ENCODE results near the gene NXPE4.
"Not testable (repeated sequence)": the region's sequence is repeated elsewhere in the genome, so short reads cannot be mapped to it uniquely, and the experiment has no call there.

NXPE4 gene

DNA sequence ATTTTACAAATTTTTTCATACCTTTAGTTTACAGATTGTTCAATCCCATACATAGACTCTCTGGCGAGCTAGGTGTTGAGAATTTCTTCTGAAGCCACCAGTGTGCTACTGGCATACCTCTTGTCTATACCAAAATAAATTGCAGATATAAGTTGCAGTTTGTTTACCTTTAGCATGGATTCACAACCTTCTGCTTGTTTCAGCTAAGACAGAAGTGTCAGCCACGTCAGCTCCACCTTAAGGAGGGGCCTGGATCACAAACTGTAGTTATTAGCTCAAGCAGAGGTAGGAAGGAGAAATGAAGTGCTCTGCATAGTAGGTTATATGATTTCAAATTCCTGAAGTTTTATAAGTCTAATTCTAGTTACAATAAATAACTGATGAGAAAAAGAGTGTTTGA, at the start of gene NXPE4:
Gene NXPE4 (minus strand): TSS at position 216 of the 400 bp plus-strand sequence. CDS start 1,027 bp downstream, outside the sequence.
- DNase-seq (ENCODE audit: low spot score): no peak

DNA sequence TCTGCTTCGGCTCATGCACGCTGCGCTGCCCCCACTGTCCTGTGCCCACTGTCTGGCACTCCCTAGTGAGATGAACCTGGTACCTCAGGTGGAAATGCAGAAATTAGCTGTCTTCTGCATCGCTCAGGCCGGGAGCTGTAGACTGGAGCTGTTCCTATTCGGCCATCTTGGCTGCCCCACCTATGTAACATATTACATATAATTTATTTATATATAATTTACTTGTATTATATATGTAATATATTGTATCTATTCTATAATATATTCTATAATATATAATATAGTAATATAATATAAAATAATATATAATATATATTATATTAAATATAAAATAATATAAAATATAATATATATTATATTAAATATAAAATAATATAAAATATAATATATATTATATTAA, 43.9 kb upstream of the NXPE4 start:
- not testable (repeated sequence) for DNase-seq (ENCODE audit: low spot score)

GRCh38 chr11:114631445-114631965, 35.9 kb upstream of the NXPE4 start:
- not testable (repeated sequence) for DNase-seq (ENCODE audit: low spot score)

DNA sequence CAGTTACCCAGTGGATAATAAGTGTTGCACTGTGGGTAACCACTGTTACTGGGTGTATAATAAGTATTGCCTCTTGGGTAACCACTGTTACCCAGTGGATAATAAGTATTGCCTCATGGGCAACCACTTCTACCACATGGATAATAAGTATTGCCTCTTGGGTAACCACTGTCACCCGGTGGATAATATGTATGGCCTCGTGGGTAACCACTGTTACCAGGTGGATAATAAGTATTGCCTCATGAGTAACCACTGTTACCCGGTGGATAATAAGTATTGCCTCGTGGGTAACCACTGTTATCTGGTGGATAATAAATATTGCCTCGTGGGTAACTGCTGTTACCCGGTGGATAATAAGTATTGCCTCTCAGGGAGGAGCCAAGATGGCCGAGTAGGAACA, 29.7 kb upstream of the NXPE4 start:
- DNase-seq (ENCODE audit: low spot score): no peak

GRCh38 chr11:114624455-114625207, 29.0 kb upstream of the NXPE4 start:
- no peak for DNase-seq (ENCODE audit: low spot score)

DNA sequence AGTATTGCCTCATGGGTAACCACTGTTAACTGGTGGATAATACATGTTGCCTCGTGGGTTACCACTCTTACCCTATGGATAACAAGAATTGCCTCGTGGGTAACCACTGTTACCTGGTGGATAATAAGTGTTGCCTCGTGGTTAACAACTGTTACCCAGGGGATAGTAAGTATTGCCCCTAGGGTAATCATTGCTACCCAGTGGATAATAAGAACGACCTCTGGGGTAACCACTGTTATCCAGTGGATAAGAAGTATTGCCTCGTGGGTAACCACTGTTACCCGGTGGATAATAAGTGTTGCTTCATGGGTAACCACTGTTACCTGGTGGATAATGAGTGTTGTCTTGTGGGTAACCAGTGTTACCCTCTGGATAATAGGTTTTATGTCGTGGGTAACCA, 28.1 kb upstream of the NXPE4 start:
- no peak for DNase-seq (ENCODE audit: low spot score)

- no peak for DNase-seq (ENCODE audit: low spot score)
Measured at GRCh38 chr11:114622858-114623257, 27.3 kb upstream of the NXPE4 start.

DNA sequence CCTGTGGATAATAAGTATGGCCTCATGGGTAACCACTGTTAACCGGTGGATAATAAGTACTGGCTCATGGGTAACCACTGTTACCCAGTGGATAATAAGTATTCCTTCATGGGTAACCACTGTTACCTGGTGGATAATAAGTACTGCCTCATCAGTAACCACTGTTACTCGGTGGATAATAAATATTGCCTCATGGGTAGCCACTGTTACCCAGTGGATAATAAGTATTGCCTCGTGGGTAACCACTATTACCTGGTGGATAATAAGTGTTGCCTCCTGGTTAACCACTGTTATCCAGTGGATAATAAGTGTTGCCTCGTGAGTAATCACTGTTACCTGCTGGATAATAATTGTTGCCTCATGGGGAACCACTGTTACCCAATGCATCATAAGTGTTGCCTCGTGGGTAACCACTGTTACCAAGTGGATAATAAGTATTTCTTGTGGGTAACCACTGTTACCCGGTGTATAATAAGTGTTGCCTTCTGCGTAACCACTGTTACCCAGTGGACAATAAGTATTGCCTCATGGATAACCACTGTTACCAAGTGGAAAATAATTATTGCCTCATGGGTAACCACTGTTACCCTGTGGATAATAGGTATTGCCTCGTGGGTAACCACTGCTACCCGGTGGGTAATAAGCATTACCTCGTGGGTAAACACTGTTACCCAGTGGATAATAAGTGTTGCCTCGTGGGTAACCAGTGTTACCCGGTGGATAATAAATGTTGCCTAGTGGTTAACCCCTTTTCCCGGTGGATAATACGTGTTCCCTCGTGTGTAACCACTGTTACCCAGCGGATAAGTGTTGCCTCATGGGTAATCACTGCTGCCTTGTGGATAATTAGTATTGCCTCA, 26.6 kb upstream of the NXPE4 start:
- DNase-seq (ENCODE audit: low spot score): no peak

- no peak for DNase-seq (ENCODE audit: low spot score)
Measured at GRCh38 chr11:114621072-114621471, 25.5 kb upstream of the NXPE4 start.

DNA sequence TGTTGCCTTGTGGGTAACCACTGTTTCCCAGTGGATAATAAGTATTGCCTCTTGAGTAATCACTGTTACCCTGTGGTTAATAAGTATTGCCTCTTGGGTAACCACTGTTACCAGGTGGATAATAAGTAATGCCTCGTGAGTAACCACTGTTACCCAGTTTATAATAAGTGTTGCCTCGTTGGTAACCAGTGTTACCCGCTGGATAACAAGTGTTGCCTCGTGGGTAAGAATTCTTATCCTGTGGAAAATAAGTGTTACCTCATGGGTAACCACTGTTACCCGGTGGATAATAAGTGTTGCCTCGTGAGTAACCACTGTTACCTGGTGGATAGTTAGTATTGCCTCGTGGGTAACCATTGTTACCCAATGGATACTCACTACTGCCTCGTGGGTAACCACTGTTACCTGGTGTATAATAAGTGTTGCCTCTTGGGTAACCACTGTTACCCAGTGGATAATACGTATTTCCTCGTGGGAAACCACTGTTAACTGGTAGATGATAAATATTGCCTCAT, 24.1 kb upstream of the NXPE4 start:
- DNase-seq (ENCODE audit: low spot score): no peak

DNA sequence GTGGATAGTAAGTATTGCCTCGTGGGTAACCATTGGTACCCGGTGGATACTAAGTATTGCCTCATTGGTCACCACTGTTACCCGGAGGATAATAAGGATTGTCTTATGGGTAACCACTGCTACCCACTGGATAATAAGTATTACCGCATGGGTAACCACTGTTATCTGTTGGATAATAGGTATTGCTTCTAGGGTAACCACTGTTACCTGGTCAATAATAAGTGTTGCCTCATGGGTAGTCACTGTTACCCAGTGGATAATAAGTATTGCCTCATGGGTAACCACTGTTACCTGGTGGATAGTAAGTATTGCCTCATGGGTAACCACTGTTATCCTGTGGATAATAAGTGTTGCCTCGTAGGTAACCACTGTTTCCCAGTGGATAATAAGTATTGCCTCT, 22.6 kb upstream of the NXPE4 start:
- no peak for DNase-seq (ENCODE audit: low spot score)

DNA sequence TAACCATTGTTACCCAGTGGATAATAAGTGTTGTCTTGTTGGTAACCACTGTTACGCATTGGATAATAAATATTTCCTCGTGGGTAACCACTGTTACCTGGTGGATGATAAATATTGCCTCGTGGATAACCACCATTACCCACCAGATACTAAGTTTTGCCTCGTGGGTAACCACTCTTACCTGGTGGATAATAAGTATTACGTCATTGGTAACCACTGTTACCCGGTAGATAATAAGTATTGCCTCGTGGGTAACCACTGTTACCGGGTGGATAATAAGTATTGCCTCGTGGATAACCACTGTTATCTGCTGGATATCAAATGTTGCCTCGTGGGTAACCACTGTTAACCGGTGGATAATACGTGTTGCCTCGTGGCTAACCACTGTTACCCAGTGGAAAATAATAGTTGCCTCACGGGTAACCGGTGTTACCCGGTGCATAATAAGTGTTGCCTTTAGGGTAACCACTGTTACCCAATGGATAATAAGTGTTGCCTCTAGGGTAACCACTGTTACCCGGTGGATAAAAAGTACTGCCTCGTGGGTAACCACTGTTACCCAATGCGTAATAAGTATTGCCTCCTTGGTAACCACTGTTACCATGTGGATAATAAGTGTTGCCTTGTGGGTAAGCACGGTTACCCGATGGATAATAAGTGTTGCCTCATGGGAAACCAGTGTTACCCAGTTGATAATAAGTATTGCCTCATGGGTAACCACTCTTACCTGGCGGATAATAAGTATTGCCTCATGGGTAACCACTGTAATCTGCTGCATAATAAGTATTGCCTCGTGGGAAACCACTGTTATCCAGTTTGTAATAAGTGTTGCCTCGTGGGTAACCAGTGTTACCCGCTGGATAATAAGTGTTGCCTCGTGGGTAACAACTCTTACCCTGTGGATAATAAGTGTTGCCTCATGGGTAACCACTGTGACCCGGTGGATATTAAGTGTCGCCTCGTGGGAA, 21.9 kb upstream of the NXPE4 start:
- DNase-seq (ENCODE audit: low spot score): no peak

DNA sequence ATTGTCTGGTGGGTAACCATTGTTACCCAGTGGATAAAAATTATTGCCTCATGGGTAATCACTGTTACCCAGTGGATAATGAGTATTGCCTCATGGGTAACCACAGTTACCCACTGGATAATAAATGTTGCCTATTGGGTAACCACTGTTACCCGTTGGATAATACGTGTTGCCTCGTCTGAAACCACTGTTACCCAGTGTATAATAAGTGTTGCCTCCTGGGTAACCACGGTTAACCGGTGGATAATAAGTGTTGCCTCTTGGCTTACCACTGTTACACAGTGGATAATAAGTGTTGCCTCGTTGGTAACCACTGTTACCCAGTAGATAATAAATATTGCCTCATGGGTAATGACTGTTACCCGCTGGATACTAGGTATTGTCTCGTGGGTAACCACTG, 20.9 kb upstream of the NXPE4 start:
- DNase-seq (ENCODE audit: low spot score): no peak

DNA sequence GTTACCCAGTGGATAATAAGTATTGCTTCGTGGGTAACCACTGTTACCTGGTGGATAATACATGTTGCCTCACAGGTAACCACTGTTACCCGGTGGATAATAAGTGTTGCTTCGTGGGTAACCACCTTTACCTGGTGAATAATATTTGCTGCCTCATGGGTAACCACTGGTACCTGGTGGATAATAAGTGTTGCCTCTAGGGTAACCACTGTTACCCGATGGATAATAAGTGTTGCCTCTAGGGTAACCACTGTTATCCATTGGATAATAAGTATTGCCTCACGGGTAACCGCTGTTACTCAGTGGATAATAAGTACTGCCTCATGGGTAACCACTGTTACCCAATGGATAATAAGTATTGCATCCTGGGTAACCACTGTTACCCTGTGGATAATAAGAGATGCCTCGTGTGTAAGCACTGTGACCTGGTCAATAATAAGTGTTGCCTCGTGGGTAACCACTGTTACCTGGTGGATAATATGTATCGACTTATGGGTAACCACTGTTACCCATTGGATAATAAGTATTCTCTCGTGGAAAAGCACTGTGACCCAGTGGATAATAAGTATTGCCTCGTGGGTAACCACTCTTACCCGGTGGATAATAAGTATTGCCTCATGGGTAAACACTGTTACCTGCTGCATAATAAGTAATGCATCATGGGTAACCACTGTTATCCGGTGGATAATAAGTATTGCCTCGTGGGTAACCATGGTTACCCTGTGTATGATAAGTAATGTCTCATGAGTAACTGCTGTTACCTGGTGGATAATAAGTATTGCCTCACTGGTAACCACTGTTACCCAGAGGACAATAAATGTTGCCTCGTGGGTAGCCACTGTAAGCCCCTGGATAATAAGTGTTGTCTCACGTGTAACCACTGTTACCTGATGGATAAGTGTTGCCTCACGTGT, 20.1 kb upstream of the NXPE4 start:
- no peak for DNase-seq (ENCODE audit: low spot score)

GRCh38 chr11:114614127-114614720, 18.6 kb upstream of the NXPE4 start:
- DNase-seq (ENCODE audit: low spot score): no peak

- DNase-seq (ENCODE audit: low spot score): not testable (repeated sequence)
Measured at GRCh38 chr11:114613094-114613493, 17.5 kb upstream of the NXPE4 start.

GRCh38 chr11:114612686-114613085, 17.1 kb upstream of the NXPE4 start:
- no peak for DNase-seq (ENCODE audit: low spot score)

- not testable (repeated sequence) for DNase-seq (ENCODE audit: low spot score)
Measured at GRCh38 chr11:114612199-114612598, 16.6 kb upstream of the NXPE4 start.

DNA sequence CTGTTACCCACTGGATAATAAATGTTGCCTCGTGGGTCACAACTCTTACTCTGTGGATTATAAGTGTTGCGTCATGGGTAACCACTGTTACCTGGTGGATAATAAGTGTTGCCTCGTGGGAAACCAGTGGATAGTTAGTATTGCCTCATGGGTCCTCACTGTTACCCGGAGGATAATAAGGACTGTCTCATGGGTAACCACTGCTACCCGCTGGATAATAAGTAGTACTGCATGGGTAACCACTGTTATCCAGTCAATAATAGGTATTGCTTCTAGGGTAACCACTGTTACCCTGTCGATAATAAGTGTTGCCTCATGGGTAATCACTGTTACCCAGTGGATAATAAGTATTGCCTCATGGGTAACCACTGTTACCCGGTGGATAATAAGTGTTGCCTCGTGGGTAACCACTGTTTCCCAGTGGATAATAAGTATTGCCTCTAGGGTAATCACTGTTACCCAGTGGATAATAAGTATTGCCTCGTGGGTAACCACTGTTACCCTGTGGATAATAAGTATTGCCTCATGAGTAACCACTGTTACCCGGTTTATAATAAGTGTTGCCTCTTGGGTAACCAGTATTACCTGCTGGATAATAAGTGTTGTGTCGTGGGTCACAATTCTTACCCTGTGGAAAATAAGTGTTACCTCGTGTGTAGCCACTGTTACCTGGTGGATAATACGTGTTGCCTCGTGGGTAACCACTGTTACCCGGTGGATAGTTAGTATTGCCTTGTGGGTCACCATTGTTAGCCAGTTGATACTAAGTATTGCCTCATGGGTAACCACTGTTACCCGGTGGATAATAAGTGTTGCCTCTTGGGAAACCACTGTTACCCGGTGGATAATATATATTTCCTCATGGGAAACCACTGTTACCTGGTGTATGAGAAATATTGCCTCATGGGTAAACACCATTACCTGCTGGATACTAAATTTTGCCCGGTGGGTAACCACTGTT, 15.7 kb upstream of the NXPE4 start:
- no peak for DNase-seq (ENCODE audit: low spot score)

Measured in GM03348 (cell line).